ENCODE data around the gene KCNK7.

KCNK7 gene

DNA sequence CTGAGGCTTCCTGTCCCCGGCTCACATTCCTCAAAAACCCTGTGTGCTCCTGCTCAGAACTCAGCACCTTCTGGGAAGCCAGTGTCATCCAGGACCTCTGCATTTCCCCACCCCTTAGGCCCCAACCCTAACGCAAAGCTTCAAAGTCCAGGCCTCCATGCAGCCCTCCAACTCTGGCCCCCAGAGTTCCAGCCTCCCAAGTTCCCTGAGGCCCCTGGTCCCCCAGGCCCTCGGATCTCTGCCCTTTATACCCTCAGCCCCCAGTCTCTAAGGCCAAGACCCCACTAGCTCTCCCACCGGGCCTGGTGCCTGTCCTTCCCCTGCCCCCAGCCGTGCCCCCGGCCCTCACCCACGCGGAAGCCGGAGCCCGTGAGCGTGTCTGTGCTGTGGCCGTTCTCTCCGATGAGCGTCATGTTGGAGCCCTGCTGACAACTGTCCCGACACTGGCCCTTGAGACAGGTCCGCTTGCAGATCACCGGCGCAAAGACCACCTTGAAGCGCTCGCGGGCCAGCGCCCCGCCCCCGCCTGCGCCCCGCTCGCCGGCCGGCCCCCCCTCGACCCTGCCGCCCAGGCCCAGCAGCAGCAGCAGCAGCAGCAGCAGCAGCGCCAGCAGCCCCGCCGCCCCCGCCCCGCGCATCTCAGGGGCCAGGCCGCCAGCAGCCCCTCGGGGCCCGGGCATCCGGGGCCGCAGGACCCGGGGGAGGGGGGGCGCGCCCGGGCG is 38.2 kb downstream of the KCNK7 start:
- Mint-ChIP-seq H3K4me1 (peaks cover 76% of the 10 kb centered on the region), H3K9me3 (no peaks in the 10 kb centered on the region), H3K27ac (peak overlapping the region; percentile 22), H3K4me3 (peak overlapping the region; percentile 83), H3K27me3 (ENCODE audit: low read depth, poor library complexity) (peaks cover 19% of the 10 kb centered on the region), H3K36me3 (ENCODE audit: low read depth) (no peaks in the 10 kb centered on the region)
- peak; percentile 72 for DNase-seq
- TF ChIP-seq, protein P1, sequence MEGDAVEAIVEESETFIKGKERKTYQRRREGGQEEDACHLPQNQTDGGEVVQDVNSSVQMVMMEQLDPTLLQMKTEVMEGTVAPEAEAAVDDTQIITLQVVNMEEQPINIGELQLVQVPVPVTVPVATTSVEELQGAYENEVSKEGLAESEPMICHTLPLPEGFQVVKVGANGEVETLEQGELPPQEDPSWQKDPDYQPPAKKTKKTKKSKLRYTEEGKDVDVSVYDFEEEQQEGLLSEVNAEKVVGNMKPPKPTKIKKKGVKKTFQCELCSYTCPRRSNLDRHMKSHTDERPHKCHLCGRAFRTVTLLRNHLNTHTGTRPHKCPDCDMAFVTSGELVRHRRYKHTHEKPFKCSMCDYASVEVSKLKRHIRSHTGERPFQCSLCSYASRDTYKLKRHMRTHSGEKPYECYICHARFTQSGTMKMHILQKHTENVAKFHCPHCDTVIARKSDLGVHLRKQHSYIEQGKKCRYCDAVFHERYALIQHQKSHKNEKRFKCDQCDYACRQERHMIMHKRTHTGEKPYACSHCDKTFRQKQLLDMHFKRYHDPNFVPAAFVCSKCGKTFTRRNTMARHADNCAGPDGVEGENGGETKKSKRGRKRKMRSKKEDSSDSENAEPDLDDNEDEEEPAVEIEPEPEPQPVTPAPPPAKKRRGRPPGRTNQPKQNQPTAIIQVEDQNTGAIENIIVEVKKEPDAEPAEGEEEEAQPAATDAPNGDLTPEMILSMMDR (IDR thresholded peaks at IDR 0.05): no peak

DNA sequence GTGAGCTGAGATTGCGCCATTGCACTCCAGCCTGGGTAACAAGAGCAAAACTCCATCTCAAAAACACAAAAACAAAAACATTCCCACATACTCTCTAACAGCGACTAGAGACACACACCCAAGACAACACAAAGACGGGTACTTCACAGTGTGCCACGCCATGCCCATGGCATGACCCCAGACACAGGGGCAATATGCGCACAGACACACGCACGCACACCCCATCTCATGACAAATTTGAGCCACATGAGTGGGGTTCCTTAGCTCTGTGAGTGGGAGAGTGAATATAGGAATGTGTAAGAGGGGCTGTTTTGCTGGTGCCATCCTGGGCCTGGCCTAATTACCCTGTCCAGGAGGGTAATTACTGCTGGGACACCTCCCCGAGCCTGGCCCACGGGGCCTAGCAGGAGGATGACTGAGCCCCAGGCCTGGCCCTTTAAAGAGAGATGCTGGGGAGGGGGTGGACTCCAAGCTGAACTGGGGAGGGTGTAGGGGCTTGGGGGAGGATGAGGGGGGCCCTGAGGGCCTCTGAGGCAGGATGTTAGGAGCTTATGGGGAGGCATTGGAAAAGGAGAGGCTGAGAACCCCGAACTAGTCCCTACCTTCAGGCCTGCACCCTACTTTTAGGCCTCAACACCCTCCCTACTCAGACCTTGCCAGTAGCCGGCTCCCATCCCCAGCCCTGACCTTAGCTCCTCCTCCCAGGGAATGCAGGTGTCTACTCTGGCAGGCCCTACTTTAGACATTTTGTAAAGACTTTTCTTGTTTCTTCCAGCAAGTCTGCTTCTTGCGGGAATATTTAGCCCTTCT is 38.9 kb downstream of the KCNK7 start:
- Mint-ChIP-seq H3K27me3 (ENCODE audit: low read depth, poor library complexity) (peaks cover 26% of the 10 kb centered on the region), H3K4me1 (peaks cover 76% of the 10 kb centered on the region), H3K27ac (peak overlapping the region; percentile 22)

DNA sequence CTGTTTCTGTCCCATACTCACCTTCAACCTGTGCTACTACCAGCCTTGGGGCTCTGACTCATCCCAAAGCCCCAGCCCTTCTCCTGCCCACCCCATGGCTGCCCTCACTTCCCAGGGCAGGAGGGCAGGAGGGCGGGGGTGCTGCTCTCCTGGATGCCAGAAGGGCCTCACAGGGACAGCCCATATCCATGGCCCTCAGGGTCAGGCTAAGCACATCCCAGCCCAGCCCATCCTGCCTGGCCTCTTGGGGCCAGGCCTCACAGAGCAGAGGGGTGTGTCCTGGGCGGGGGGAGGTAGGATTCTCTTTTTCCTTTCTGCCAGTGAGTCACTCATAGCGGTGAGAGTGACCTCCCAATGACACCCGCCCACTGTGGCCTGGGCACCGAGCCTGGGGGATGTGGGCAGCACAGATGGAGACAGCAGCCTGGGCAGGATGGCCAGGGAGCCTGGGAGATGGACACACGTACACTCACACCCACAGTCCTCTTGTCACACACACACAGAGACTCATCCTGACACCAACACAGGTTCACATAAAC is 39.8 kb downstream of the KCNK7 start:
- no peak overlapping the region for H3K27ac Mint-ChIP-seq
- no peak for DNase-seq
- no peaks in the 10 kb centered on the region for H3K36me3 Mint-ChIP-seq (ENCODE audit: low read depth)
- H3K4me1 Mint-ChIP-seq: peaks cover 76% of the 10 kb centered on the region
- H3K27me3 Mint-ChIP-seq (ENCODE audit: low read depth, poor library complexity): peaks cover 36% of the 10 kb centered on the region
- peak overlapping the region; percentile 66 for H3K4me3 Mint-ChIP-seq
- TF ChIP-seq, protein P1 (IDR thresholded peaks at IDR 0.05): no peak
- no peaks in the 10 kb centered on the region for H3K9me3 Mint-ChIP-seq

More for the DNA sequence above, 38.9 kb downstream of the KCNK7 start:
- DNase-seq: no peak
- TF ChIP-seq, protein P1 (IDR thresholded peaks at IDR 0.05): no peak
- H3K36me3 Mint-ChIP-seq (ENCODE audit: low read depth): no peaks in the 10 kb centered on the region
- no peaks in the 10 kb centered on the region for H3K9me3 Mint-ChIP-seq
- peak overlapping the region; percentile 83 for H3K4me3 Mint-ChIP-seq

DNA sequence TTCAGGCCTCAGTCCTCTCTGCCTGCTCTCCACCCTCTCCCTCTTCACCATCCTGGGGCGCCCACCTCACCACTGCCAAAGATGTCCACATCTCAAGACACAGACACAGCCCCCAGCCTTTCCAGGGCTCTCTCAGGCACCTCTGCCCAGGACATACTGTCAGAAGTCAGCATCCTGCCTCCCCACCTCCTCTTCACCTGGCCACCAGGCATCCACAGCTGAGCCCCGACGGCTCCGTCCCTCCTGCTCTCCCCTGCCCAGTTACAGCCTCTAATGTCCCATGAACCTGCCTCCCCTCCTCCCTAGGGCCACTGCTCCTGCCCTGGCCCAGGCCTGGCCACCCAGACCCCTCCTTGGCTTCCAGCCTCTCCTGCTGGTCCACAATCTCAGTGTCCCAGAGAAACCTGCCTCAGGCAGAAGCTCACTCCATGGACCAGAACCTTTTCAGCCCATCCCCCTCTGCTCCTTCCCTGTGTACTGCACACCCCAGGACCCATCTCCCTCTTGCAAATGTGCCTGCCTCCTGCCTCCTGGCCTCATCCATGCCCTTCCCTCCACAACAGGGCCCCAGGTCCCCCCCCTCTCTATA is 40.7 kb downstream of the KCNK7 start:
- Mint-ChIP-seq H3K27ac (no peak overlapping the region), H3K4me3 (peak overlapping the region; percentile 47)

DNA sequence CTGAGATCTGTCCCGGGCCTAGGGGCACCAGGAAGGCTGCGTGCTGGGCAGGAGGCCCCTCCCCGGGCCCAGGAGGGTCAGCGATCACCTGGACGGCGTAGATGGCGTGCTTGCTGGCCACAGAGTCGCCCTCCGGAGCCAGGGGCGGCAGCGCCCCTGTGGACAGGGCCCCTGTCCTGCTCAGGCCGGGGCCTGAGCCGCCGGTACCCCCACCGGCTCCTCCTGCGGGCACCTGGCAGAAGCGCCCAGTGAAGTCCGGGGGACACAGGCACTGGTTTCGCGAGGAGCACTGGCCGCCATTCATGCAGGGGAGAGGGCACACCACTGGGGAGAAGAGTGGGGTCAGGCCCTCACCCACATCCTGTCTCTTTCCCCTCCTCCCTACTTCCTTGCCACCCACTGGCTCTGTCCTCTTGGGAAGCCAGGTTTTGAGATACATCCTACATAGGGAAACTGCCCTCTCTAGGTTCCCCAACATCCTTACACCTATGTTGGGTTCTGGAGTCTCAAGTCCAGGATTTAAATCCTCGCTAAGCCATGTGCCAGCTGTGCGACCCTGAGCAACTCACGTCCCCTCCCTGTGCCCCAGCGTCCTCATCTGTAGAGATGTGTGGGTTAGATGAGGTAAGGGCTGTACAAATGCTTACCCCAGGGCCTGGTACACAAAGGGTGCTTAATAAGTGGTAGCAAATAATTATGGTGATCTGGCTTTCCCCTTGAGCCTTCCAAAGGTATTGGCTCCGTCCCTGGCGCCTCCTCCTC is 41.4 kb downstream of the KCNK7 start:
- H3K27ac Mint-ChIP-seq: no peak overlapping the region
- peaks cover 1% of the 10 kb centered on the region for H3K36me3 Mint-ChIP-seq (ENCODE audit: low read depth)
- no peaks in the 10 kb centered on the region for H3K9me3 Mint-ChIP-seq
- H3K4me3 Mint-ChIP-seq: peak overlapping the region; percentile 56
- peaks cover 48% of the 10 kb centered on the region for H3K27me3 Mint-ChIP-seq (ENCODE audit: low read depth, poor library complexity)
- TF ChIP-seq, protein P1 (IDR thresholded peaks at IDR 0.05): no peak
- peaks cover 65% of the 10 kb centered on the region for H3K4me1 Mint-ChIP-seq
- no peak for DNase-seq

More for the DNA sequence above, 40.7 kb downstream of the KCNK7 start:
- H3K27me3 Mint-ChIP-seq (ENCODE audit: low read depth, poor library complexity): peaks cover 41% of the 10 kb centered on the region
- peaks cover 70% of the 10 kb centered on the region for H3K4me1 Mint-ChIP-seq
- no peaks in the 10 kb centered on the region for H3K36me3 Mint-ChIP-seq (ENCODE audit: low read depth)
- TF ChIP-seq, protein P1 (IDR thresholded peaks at IDR 0.05): no peak
- DNase-seq: no peak
- H3K9me3 Mint-ChIP-seq: no peaks in the 10 kb centered on the region

All from nephron progenitor cell (in vitro differentiated cells).